HCT116 (cell line): ENCODE measurements around the gene SORL1. TPM values are rescaled to one million over a fixed set of nuclear protein-coding genes. Genes with fewer than 3 reads are reported as not detected.
"Not testable (repeated sequence)": the region's sequence is repeated elsewhere in the genome, so short reads cannot be mapped to it uniquely, and the experiment has no call there.

Experiments
- ATAC-seq: fragments of 200-7000 bp; cut with Tn5 transposase; 2 replicates; pipeline ENCODE4 v1.9.1; 2020; ENCODE audit warnings: mild to moderate bottlenecking, moderate library complexity
- BruUV-seq: library from RNA; stranded (reverse); fragments of 400-500 nt; replicated peaks from 2 replicates; lab custom pipeline; 2021; lab: Mats Ljungman, UMichigan
- CTCF ChIA-PET: fragments of 300-600 bp; sonication (Branson Sonifier 250); formaldehyde crosslinking; loops from one replicate; lab custom pipeline; 2021; ENCODE audit warnings: antibody characterized with exemption; lab: Charles Lee
- POLR2A ChIA-PET: fragments of 300-600, 350-600 bp; sonication (Branson Sonifier 250); formaldehyde crosslinking; loops from one replicate; lab custom pipeline; 2021; ENCODE audit warnings: antibody characterized with exemption; lab: Charles Lee
- RAD21 ChIA-PET, 2 experiments: fragments of 300-600 bp; sonication (Branson Sonifier 250); formaldehyde crosslinking; loops; one replicate each; lab custom pipeline; 2023; ENCODE audit warnings: low total read pairs in 2 of 2; ENCODE audit not compliant: uncharacterized antibody in 2 of 2, unreplicated experiment in 2 of 2, low non-redundant PET in 1 of 2; lab: Charles Lee
- DNase-seq: peaks from one replicate; pipeline ENCODE4 v3.0.0-alpha.2; 2010; ENCODE audit warnings: low read depth, low spot score
- H2AFZ ChIP-seq: fragments of 200-600 bp; shearing (Covaris generic), sonication (generic); 2 replicates; pipeline ENCODE4 v1.6.1; 2017; ENCODE audit warnings: low read depth, mixed run types, mixed read lengths, antibody characterized with exemption, low read length; ENCODE audit not compliant: poor library complexity, severe bottlenecking
- H3K27ac ChIP-seq: 2 replicates; pipeline ENCODE4 v1.5.1; 2012; ENCODE audit warnings: low read depth, low read length
- H3K27me3 ChIP-seq: fragments of 200-600 bp; sonication (generic); 2 replicates; pipeline ENCODE4 v1.6.1; 2016; ENCODE audit warnings: mixed run types, low read length, mixed read lengths; ENCODE audit not compliant: insufficient read depth
- H3K36me3 ChIP-seq, 2 experiments: fragments of 200-500 bp in 1 of 2; fragments of 200-600 bp in 1 of 2; sonication (Bioruptor generic) in 1 of 2; sonication (generic) in 1 of 2; 2 replicates each; pipeline versions ENCODE4 v1.5.1 to v1.6.1; 2014 to 2016; ENCODE audit warnings: low read length in 2 of 2, inconsistent platforms in 1 of 2, mixed read lengths in 1 of 2, mixed run types in 1 of 2; ENCODE audit not compliant: insufficient read depth in 2 of 2, control insufficient read depth in 1 of 2
- H3K4me1 ChIP-seq, 2 experiments: fragments of 200-600 bp in 1 of 2; sonication (generic) in 1 of 2; 2 replicates each; pipeline versions ENCODE4 v1.5.1 to v1.6.1; 2012 to 2017; ENCODE audit warnings: low read length in 2 of 2, inconsistent platforms in 1 of 2, mild to moderate bottlenecking in 1 of 2, mixed read lengths in 1 of 2, mixed run types in 1 of 2, moderate library complexity in 1 of 2; ENCODE audit not compliant: insufficient read depth in 2 of 2, control insufficient read depth in 1 of 2
- H3K4me2 ChIP-seq: fragments of 200-600 bp; sonication (generic); 2 replicates; pipeline ENCODE4 v1.6.1; 2017; ENCODE audit warnings: mixed run types, low read length, mixed read lengths
- H3K4me3 ChIP-seq, 2 experiments: fragments of 200-600 bp in 1 of 2; sonication (generic) in 1 of 2; replicated peaks in 1 of 2; 2 replicates each; pipeline ENCODE4 v1.5.1; 2011 to 2016; ENCODE audit warnings: low read length in 2 of 2, control low read depth in 1 of 2, low read depth in 1 of 2, mild to moderate bottlenecking in 1 of 2, mixed read lengths in 1 of 2, mixed run types in 1 of 2
- H3K79me2 ChIP-seq: fragments of 200-600 bp; sonication (generic); 2 replicates; pipeline ENCODE4 v1.6.1; 2017; ENCODE audit warnings: mild to moderate bottlenecking, mixed run types, low read length, moderate library complexity, mixed read lengths; ENCODE audit not compliant: insufficient read depth
- H3K9ac ChIP-seq: fragments of 200-600 bp; sonication (generic); 2 replicates; pipeline ENCODE4 v1.6.1; 2016; ENCODE audit warnings: low read length, mixed read lengths
- H3K9me2 ChIP-seq: fragments of 200-600 bp; sonication (generic), shearing (Covaris generic); 2 replicates; pipeline ENCODE4 v1.6.1; 2017; ENCODE audit warnings: mixed run types, mild to moderate bottlenecking, moderate library complexity; ENCODE audit not compliant: insufficient read depth
- H3K9me3 ChIP-seq, 2 experiments: fragments of 200-500 bp in 1 of 2; fragments of 200-600 bp in 1 of 2; sonication (Bioruptor generic) in 1 of 2; sonication (generic) in 1 of 2; 2 replicates each; pipeline ENCODE4 v1.6.1; 2014 to 2017; ENCODE audit warnings: low read length in 2 of 2, mixed read lengths in 2 of 2, inconsistent platforms in 1 of 2, low read depth in 1 of 2, mild to moderate bottlenecking in 1 of 2, mixed run types in 1 of 2, moderate library complexity in 1 of 2; ENCODE audit not compliant: control insufficient read depth in 1 of 2, insufficient read depth in 1 of 2
- H4K20me1 ChIP-seq: fragments of 200-600 bp; sonication (generic), shearing (Covaris generic); 2 replicates; pipeline ENCODE4 v1.6.1; 2017; ENCODE audit warnings: mixed run types, mild to moderate bottlenecking, moderate library complexity; ENCODE audit not compliant: insufficient read depth
- CEBPB ChIP-seq: IDR thresholded peaks from 2 replicates; pipeline ENCODE4 v1.6.1; 2012; ENCODE audit warnings: low read depth
- CTCF ChIP-seq, 3 experiments: fragments of 200-600 bp in 1 of 3; sonication (generic) in 1 of 3; IDR thresholded peaks in 2 of 3; conservative IDR thresholded peaks in 1 of 3; 2 replicates each; pipeline ENCODE4 v1.5.1; 2012 to 2017; ENCODE audit warnings: low read depth in 2 of 3, low read length in 2 of 3, antibody characterized with exemption in 1 of 3, borderline replicate concordance in 1 of 3, control low read depth in 1 of 3, mild to moderate bottlenecking in 1 of 3, mixed read lengths in 1 of 3, mixed run types in 1 of 3, moderate library complexity in 1 of 3; ENCODE audit not compliant: insufficient read depth in 1 of 3
- ELF1 ChIP-seq: IDR thresholded peaks from 2 replicates; pipeline ENCODE4 v1.6.1; 2012; ENCODE audit warnings: low read depth, borderline replicate concordance
- EZH2phosphoT487 ChIP-seq: fragments of 200-600 bp; IDR thresholded peaks from 2 replicates; pipeline ENCODE4 v1.6.1; 2018; ENCODE audit warnings: antibody characterized with exemption, borderline replicate concordance
- FOSL1 ChIP-seq: IDR thresholded peaks from 2 replicates; pipeline ENCODE4 v1.6.1; 2012; ENCODE audit warnings: low read depth
- JUND ChIP-seq: IDR thresholded peaks from 2 replicates; pipeline ENCODE4 v1.6.1; 2012
- POLR2A ChIP-seq: IDR thresholded peaks from 2 replicates; pipeline ENCODE4 v1.7.0; 2011; ENCODE audit warnings: borderline replicate concordance; ENCODE audit not compliant: insufficient read depth, insufficient read length; ENCODE audit errors: extremely low read depth
- POLR2AphosphoS5 ChIP-seq: IDR thresholded peaks from 2 replicates; pipeline ENCODE4 v1.6.1; 2011; ENCODE audit warnings: mild to moderate bottlenecking, low read depth, low read length, moderate library complexity
- RAD21 ChIP-seq: IDR thresholded peaks from 2 replicates; pipeline ENCODE4 v1.6.1; 2012; ENCODE audit warnings: low read depth, mild to moderate bottlenecking
- SRF ChIP-seq: IDR thresholded peaks from 2 replicates; pipeline ENCODE4 v1.6.1; 2012; ENCODE audit warnings: low read depth
- ZFX ChIP-seq: fragments of 450-650 bp; IDR thresholded peaks from 2 replicates; pipeline ENCODE4 v1.6.1; 2017
- ZNF274 ChIP-seq: fragments of 200-500 bp; sonication (Bioruptor generic); IDR thresholded peaks from 2 replicates; pipeline ENCODE4 v1.6.1; 2014; ENCODE audit warnings: mild to moderate bottlenecking, low read depth, low read length, inconsistent platforms
- intact Hi-C: fragments of 100-400 bp; cut with micrococcal nuclease; formaldehyde crosslinking; loops from 2 replicates; pipeline ENCODE4 v1.10.0; 2022
- total RNA-seq: library from RNA; stranded (reverse); gene quantifications from one replicate; pipeline ENCODE4 v1.2.1, GENCODE V29; 2021; ENCODE audit not compliant: unreplicated experiment
- TF ChIP-seq, protein P1 (sequence below): IDR thresholded peaks from 2 replicates; pipeline ENCODE4 v1.6.1; 2011; ENCODE audit warnings: mild to moderate bottlenecking, low read length, moderate library complexity; ENCODE audit not compliant: insufficient replicate concordance; ENCODE audit errors: extremely low read depth

The SORL1 gene
- total RNA-seq, 1 experiment from 2014 or later = 17.4 TPM

DNA sequence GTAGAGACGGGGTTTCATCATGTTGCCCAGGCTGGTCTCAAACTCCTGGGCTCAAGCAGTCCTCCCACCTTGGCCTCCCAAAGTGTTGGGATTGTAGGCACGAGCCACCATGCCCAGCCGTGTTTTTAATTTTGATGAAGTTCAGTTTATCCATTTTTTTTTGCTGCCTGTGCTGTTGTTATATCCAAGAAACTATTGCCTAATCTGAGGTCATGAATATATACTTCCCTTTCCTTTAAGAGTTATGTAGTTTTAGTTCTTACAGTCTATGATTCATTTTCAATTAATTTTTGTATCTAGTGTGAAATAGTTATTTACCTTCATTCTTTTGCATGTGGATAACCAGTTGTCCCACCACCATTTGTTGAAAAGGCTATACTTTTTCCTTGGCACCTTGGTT, 50.9 kb downstream of the SORL1 start:
- Histone ChIP-seq H3K9me2 (no peaks in the 10 kb centered on the region; the same call in 1 of the 2 replicates), H2AFZ (no peak overlapping the region), H3K36me3 (no peaks in the 10 kb centered on the region), H3K27me3 (no peaks in the 10 kb centered on the region), H3K4me1 (no peaks in the 10 kb centered on the region), H3K9ac (no peak overlapping the region), H4K20me1 (no peaks in the 10 kb centered on the region), H3K9me3 (no peaks in the 10 kb centered on the region), H3K79me2 (no peaks in the 10 kb centered on the region), H3K4me2 (no peak overlapping the region), H3K4me3 (no peak overlapping the region), H3K27ac (no peak overlapping the region)
- intact Hi-C loops = no loop called here
- CTCF ChIA-PET = no interaction called here
- no TSS peak for BruUV-seq
- ATAC-seq = no peak
- RAD21 ChIA-PET = no interaction called here
- DNase-seq = no peak
- TF ChIP-seq ELF1 (no peak), EZH2phosphoT487 (no peak), SRF (no peak), POLR2AphosphoS5 (no peak), FOSL1 (no peak), POLR2A (no peak), RAD21 (no peak), CTCF (IDR thresholded peaks at IDR 0.05 in 2 of 3, conservative IDR thresholded peaks at IDR 0.05 in 1 of 3; ENCODE audit: borderline replicate concordance in 1 of 3, insufficient read depth in 1 of 3, low read depth in 2 of 3, low read length in 2 of 3) (no peak), ZNF274 (no peak), ZFX (no peak), JUND (no peak), CEBPB (no peak)
- TF ChIP-seq, protein P1, sequence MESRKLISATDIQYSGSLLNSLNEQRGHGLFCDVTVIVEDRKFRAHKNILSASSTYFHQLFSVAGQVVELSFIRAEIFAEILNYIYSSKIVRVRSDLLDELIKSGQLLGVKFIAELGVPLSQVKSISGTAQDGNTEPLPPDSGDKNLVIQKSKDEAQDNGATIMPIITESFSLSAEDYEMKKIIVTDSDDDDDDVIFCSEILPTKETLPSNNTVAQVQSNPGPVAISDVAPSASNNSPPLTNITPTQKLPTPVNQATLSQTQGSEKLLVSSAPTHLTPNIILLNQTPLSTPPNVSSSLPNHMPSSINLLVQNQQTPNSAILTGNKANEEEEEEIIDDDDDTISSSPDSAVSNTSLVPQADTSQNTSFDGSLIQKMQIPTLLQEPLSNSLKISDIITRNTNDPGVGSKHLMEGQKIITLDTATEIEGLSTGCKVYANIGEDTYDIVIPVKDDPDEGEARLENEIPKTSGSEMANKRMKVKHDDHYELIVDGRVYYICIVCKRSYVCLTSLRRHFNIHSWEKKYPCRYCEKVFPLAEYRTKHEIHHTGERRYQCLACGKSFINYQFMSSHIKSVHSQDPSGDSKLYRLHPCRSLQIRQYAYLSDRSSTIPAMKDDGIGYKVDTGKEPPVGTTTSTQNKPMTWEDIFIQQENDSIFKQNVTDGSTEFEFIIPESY = no peak
- POLR2A ChIA-PET = no interaction called here

GRCh38 chr11:121506237-121506636, 54.1 kb downstream of the SORL1 start:
- H3K27ac ChIP-seq, RAD21 ChIA-PET, H3K4me1 ChIP-seq, H2AFZ ChIP-seq, H3K79me2 ChIP-seq, H3K4me2 ChIP-seq, BruUV-seq, DNase-seq, H3K9me3 ChIP-seq, H3K4me3 ChIP-seq, H3K36me3 ChIP-seq, POLR2A ChIA-PET, H3K27me3 ChIP-seq, intact Hi-C loops, ATAC-seq, H3K9me2 ChIP-seq, CTCF ChIA-PET, H3K9ac ChIP-seq, H4K20me1 ChIP-seq: not testable (repeated sequence)
